RWPE1 (cell line): ENCODE measurements around the gene CLPTM1.

Experiments used
- CTCF ChIA-PET: fragments of 350-600 bp; sonication (Branson Sonifier 250); formaldehyde crosslinking; extraction: SDS; loops from one replicate; lab custom pipeline; 2021; lab: Yijun Ruan, JAX
- POLR2A ChIA-PET: fragments of 400-600 bp; formaldehyde crosslinking; extraction: SDS; loops from one replicate; lab custom pipeline; 2020; ENCODE audit warnings: antibody characterized with exemption; ENCODE audit not compliant: low non-redundant PET; lab: Yijun Ruan, JAX
- DNase-seq: peaks from one replicate; pipeline ENCODE4 v3.0.0; 2012; ENCODE audit warnings: low spot score
- H3K27ac ChIP-seq: fragments of 450-650 bp; 2 replicates; pipeline ENCODE4 v1.5.1; 2017
- TF ChIP-seq, protein P1 (sequence below): fragments of 450-650 bp; conservative IDR thresholded peaks from 2 replicates; pipeline ENCODE4 v1.5.1; 2017; ENCODE audit warnings: low read depth, mild to moderate bottlenecking

Gene CLPTM1

DNA sequence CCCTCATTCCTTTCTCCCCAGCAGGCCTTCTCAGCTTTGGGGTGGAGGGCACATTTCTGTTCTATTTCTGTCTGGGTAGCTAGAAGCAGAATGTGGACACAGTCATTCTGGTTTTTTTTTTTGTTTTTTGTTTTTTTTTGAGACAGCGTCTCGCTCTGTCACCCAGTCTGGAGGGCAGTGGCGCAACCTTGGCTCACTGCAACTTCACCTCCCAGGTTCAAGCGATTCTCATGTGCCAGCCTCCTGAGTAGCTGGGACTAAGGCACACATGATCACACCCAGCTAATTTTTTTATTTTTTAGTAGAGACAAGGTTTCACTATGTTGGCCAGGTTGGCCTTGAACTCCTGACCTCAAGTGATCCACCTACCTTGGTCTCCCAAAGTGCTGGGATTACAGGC, 20.3 kb downstream of the CLPTM1 start:
- H3K27ac ChIP-seq, result no peak overlapping the region
- ChIA-PET CTCF (interaction anchor here (0.6 to 0.7 kb wide), 3 partner anchors 10 to 131 kb away, joined by 3 to 4 read pairs (median 3); no protein-coding TSS in a partner anchor), POLR2A (no interaction called here)
- no peak for DNase-seq
- TF ChIP-seq, protein P1, sequence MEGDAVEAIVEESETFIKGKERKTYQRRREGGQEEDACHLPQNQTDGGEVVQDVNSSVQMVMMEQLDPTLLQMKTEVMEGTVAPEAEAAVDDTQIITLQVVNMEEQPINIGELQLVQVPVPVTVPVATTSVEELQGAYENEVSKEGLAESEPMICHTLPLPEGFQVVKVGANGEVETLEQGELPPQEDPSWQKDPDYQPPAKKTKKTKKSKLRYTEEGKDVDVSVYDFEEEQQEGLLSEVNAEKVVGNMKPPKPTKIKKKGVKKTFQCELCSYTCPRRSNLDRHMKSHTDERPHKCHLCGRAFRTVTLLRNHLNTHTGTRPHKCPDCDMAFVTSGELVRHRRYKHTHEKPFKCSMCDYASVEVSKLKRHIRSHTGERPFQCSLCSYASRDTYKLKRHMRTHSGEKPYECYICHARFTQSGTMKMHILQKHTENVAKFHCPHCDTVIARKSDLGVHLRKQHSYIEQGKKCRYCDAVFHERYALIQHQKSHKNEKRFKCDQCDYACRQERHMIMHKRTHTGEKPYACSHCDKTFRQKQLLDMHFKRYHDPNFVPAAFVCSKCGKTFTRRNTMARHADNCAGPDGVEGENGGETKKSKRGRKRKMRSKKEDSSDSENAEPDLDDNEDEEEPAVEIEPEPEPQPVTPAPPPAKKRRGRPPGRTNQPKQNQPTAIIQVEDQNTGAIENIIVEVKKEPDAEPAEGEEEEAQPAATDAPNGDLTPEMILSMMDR, result no peak

DNA sequence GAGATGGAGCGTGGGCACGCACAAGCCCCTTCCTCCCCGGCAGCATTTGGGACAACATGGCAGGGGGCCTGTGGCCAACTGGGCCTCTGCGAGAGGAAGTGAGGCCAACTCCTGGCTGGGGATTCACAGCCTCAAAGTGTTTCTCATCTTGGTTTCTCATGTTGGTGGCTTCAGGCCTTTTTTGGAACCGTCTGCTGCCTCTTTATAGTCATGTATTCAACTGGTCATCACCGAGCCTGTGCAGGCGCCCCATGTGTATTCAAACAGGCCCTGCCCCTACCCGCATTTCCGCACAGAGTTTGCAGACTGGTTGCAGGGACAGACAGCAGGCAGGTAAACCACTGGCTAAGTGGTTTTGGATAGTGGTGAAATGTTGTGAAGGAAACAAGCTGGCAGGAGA, 28.8 kb downstream of the CLPTM1 start:
- TF ChIP-seq, protein P1, result no peak
- ChIA-PET CTCF (no interaction called here), POLR2A (no interaction called here)
- H3K27ac ChIP-seq, result peak overlapping the region; percentile 33
- DNase-seq, result no peak

DNA sequence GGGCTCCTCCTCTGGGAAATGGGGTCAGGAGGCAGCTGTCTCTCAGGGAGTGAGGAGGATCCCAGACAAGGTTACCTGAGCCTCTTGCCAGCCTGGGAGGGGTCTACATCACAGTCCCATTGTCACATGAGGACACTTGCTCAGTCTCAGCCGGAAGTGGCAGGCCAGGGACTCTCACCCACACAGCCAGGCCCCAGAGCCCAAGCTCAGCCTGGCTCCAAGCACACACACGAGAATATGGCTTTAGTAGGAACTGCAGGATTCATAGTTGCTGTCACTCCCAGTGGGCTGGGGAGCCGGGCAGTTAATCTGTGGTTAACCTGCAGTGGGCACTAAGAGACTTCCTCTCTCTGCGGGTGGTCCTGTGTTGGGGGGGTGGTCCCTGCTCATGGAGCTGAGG, 30.3 kb downstream of the CLPTM1 start:
- DNase-seq, result no peak
- CTCF ChIA-PET, result no interaction called here
- TF ChIP-seq, protein P1, result no peak
- peak overlapping the region; percentile 7; the same call in 1 of the 2 replicates for H3K27ac ChIP-seq
- POLR2A ChIA-PET, result no interaction called here

DNA sequence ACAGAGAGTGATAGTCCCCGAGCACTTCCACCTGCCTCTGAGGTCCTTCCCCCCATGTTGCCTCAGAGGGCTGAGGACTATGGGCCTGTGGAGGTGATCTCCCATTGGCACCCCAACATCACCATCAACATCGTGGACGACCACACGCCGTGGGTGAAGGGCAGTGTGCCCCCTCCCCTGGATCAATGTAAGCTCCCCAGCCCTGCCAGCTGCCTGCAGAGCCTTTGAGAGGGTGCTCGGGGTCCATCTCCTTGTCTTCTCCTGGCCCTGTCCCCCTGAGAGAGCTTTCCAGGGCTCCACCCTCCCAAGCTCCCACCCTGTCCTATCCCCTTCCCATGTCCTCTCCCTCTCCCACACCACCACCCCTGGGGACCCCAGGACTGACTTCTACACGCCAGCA, 31.2 kb downstream of the CLPTM1 start:
- TF ChIP-seq, protein P1, result no peak
- CTCF ChIA-PET, result interaction anchor here (0.5 to 0.6 kb wide), 2 partner anchors 76 to 83 kb away, joined by 3 read pairs; no protein-coding TSS in a partner anchor
- POLR2A ChIA-PET, result no interaction called here
- DNase-seq, result no peak
- peak overlapping the region; percentile 7; the same call in 1 of the 2 replicates for H3K27ac ChIP-seq

DNA sequence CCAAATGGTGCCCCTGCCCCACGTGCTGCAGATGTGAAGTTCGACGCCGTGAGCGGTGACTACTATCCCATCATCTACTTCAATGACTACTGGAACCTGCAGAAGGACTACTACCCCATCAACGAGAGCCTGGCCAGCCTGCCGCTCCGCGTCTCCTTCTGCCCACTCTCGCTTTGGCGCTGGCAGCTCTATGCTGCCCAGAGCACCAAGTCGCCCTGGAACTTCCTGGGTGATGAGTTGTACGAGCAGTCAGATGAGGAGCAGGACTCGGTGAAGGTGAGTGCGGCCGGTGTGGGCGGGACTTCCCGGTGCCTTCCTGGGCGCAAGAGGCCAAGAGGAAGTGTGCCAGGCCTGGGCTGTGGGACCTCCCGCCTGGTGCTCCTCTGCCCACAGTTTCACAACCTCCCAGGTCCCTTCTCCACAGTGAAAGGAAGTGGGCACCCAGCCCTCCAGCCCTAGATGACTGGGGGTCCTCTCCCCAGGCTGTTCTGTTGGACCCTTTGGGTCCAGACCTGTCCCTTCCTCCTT, 32.0 kb downstream of the CLPTM1 start:
- TF ChIP-seq, protein P1, result no peak
- DNase-seq, result no peak
- ChIA-PET CTCF (interaction anchor here (0.6 kb wide), 1 partner anchor 75 kb away, joined by 3 read pairs; no protein-coding TSS in a partner anchor), POLR2A (no interaction called here)
- peak overlapping the region; percentile 17; the same call in 1 of the 2 replicates for H3K27ac ChIP-seq

DNA sequence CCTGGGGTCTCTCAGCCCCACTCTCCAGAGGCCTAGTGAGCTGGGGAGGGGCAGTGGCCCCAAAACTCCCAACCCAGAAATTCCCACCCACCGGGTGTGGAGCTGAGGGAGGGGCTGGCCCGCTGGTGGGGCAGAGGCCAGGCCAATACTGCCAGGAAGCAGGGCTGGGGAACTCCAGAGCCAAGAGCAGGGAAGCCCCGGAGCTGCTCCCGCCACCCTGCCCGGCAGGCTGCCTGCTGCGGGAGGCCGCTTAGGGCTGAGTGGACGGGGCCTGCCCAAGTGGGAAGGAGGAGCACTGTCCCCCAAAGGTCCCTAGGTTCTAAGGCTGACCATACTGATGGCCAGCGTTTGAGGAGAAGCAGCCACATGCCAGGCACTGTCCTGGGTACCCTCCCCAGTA, 33.1 kb downstream of the CLPTM1 start:
- peak overlapping the region; percentile 17; the same call in 1 of the 2 replicates for H3K27ac ChIP-seq
- ChIA-PET CTCF (interaction anchor here (1.4 kb wide), 1 partner anchor 14 kb away, joined by 5 read pairs; no protein-coding TSS in a partner anchor), POLR2A (interaction anchor here (0.5 to 0.6 kb wide), 2 partner anchors 19 to 297 kb away, joined by 3 to 5 read pairs; no protein-coding TSS in a partner anchor)
- TF ChIP-seq, protein P1, result no peak
- DNase-seq, result no peak
